Peyer's patch (tissue), 4 donors: ENCODE results near the gene ELFN2. TPM values are rescaled to one million over a fixed set of nuclear protein-coding genes. Genes with fewer than 3 reads are reported as not detected.

Experiments
- DNase-seq, 3 donors: peaks; one replicate each; pipeline ENCODE4 v3.0.0-alpha.2; 2017 to 2019
- H3K27ac ChIP-seq, 4 donors: fragments of 200-600 bp; sonication (generic); one replicate each; pipeline ENCODE4 v1.5.1; 2016 to 2019
- H3K27me3 ChIP-seq, 2 donors: fragments of 200-600 bp; sonication (generic); one replicate each; pipeline ENCODE4 v1.5.1; 2019
- H3K36me3 ChIP-seq, 3 donors: fragments of 200-600 bp; sonication (generic); one replicate each; pipeline ENCODE4 v1.5.1; 2016 to 2019
- H3K4me1 ChIP-seq, 4 donors: fragments of 200-600 bp; sonication (generic); one replicate each; pipeline ENCODE4 v1.5.1; 2016 to 2019
- H3K4me3 ChIP-seq, 4 donors: fragments of 200-600 bp; sonication (generic); 1 replicate in 3 of 4; 2 replicates in 1 of 4; pipeline ENCODE4 v1.5.1; 2016 to 2019; ENCODE audit warnings: mild to moderate bottlenecking in 1 of 4
- H3K9me3 ChIP-seq, 4 donors: fragments of 200-600 bp; sonication (generic); one replicate each; pipeline ENCODE4 v1.5.1; 2016 to 2019; ENCODE audit warnings: mild to moderate bottlenecking in 1 of 4
- CTCF ChIP-seq, 6 experiments: fragments of 450-650 bp in 4 of 6; fragments of 200-600 bp in 2 of 6; sonication (generic) in 1 of 6; IDR thresholded peaks; one replicate each; pipeline ENCODE4 v1.5.1; 2017 to 2019; ENCODE audit warnings: antibody characterized with exemption in 6 of 6, mild to moderate bottlenecking in 3 of 6, moderate library complexity in 1 of 6
- POLR2A ChIP-seq, 2 donors: fragments of 450-650 bp; IDR thresholded peaks; one replicate each; pipeline ENCODE4 v1.5.1; 2017; ENCODE audit warnings: antibody characterized with exemption in 2 of 2, mild to moderate bottlenecking in 2 of 2, moderate library complexity in 2 of 2
- total RNA-seq, 4 donors: library from RNA; depleted of rRNA; stranded (reverse); fragments of >200 nt; gene quantifications; one replicate each; pipeline ENCODE4 v1.1.0, GENCODE V29; 2016

Gene ELFN2
- total RNA-seq, 4 donors from 2014 or later, result under 0.01 TPM; not detected in 3

GRCh38 chr22:37384691-37385090, 42.6 kb downstream of the ELFN2 start:
- Histone ChIP-seq H3K27ac (no peak overlapping the region), H3K9me3 (no peaks in the 10 kb centered on the region), H3K4me3 (no peak overlapping the region), H3K27me3 (no peaks in the 10 kb centered on the region), H3K4me1 (no peaks in the 10 kb centered on the region), H3K36me3 (no peaks in the 10 kb centered on the region)
- TF ChIP-seq CTCF (IDR thresholded peaks at IDR 0.05) (no peak), POLR2A (IDR thresholded peaks at IDR 0.05) (no peak)
- DNase-seq, result no peak

- Histone ChIP-seq H3K36me3 (no peaks in the 10 kb centered on the region), H3K27ac (no peak overlapping the region), H3K27me3 (no peaks in the 10 kb centered on the region), H3K4me1 (no peaks in the 10 kb centered on the region), H3K4me3 (no peak overlapping the region), H3K9me3 (no peaks in the 10 kb centered on the region)
- TF ChIP-seq CTCF (IDR thresholded peaks at IDR 0.05) (no peak), POLR2A (IDR thresholded peaks at IDR 0.05) (no peak)
- DNase-seq, result no peak
Observed at GRCh38 chr22:37383341-37383740, 43.9 kb downstream of the ELFN2 start.

- Histone ChIP-seq H3K4me3 (no peak overlapping the region), H3K36me3 (no peaks in the 10 kb centered on the region), H3K9me3 (no peaks in the 10 kb centered on the region), H3K27ac (no peak overlapping the region), H3K4me1 (no peaks in the 10 kb centered on the region), H3K27me3 (no peaks in the 10 kb centered on the region)
- TF ChIP-seq POLR2A (IDR thresholded peaks at IDR 0.05) (no peak), CTCF (IDR thresholded peaks at IDR 0.05) (no peak)
- DNase-seq, result no peak
Observed at GRCh38 chr22:37381489-37381888, 45.8 kb downstream of the ELFN2 start.

GRCh38 chr22:37379722-37380121, 47.6 kb downstream of the ELFN2 start:
- Histone ChIP-seq H3K4me1 (no peaks in the 10 kb centered on the region), H3K9me3 (no peaks in the 10 kb centered on the region), H3K27me3 (no peaks in the 10 kb centered on the region), H3K27ac (no peak overlapping the region), H3K36me3 (no peaks in the 10 kb centered on the region), H3K4me3 (no peak overlapping the region)
- TF ChIP-seq CTCF (IDR thresholded peaks at IDR 0.05), result no peak
- TF ChIP-seq POLR2A (IDR thresholded peaks at IDR 0.05), result no peak
- no peak for DNase-seq

GRCh38 chr22:37379085-37379484, 48.2 kb downstream of the ELFN2 start:
- no peak overlapping the region for H3K4me3 ChIP-seq
- no peaks in the 10 kb centered on the region for H3K27me3 ChIP-seq
- TF ChIP-seq CTCF (IDR thresholded peaks at IDR 0.05) (no peak), POLR2A (IDR thresholded peaks at IDR 0.05) (no peak)
- no peaks in the 10 kb centered on the region for H3K9me3 ChIP-seq
- no peaks in the 10 kb centered on the region for H3K36me3 ChIP-seq
- H3K27ac ChIP-seq, result no peak overlapping the region
- no peak for DNase-seq
- H3K4me1 ChIP-seq, result no peaks in the 10 kb centered on the region

- no peaks in the 10 kb centered on the region for H3K4me1 ChIP-seq
- no peaks in the 10 kb centered on the region for H3K27me3 ChIP-seq
- no peak overlapping the region for H3K4me3 ChIP-seq
- no peak for TF ChIP-seq CTCF (IDR thresholded peaks at IDR 0.05)
- TF ChIP-seq POLR2A (IDR thresholded peaks at IDR 0.05), result no peak
- H3K9me3 ChIP-seq, result no peaks in the 10 kb centered on the region
- no peak for DNase-seq
- H3K36me3 ChIP-seq, result no peaks in the 10 kb centered on the region
- no peak overlapping the region for H3K27ac ChIP-seq
Observed at GRCh38 chr22:37378642-37379058, 48.6 kb downstream of the ELFN2 start.
